Smooth muscle cell of the brain vasculature (primary cell): Measurements from ENCODE around the gene MRPL2.
A peak's percentile ranks its signal among the peaks of the same experiment; 100 is the strongest.
"Not testable (repeated sequence)": the region's sequence is repeated elsewhere in the genome, so short reads cannot be mapped to it uniquely, and the experiment has no call there.

Source experiments
- DNase-seq: peaks from one replicate; pipeline ENCODE4 v3.0.0-alpha.2; 2012; ENCODE audit warnings: low read depth, low spot score

Gene MRPL2

GRCh38 chr6:43053545-43054205 is 5.6 kb downstream of the MRPL2 start, which contains the start of gene CUL7:
TSS of gene CUL7 (minus strand) at chr6:43053851. CDS start at chr6:43052788, 1,063 bp downstream.
- DNase-seq, result peak; percentile 83

DNA sequence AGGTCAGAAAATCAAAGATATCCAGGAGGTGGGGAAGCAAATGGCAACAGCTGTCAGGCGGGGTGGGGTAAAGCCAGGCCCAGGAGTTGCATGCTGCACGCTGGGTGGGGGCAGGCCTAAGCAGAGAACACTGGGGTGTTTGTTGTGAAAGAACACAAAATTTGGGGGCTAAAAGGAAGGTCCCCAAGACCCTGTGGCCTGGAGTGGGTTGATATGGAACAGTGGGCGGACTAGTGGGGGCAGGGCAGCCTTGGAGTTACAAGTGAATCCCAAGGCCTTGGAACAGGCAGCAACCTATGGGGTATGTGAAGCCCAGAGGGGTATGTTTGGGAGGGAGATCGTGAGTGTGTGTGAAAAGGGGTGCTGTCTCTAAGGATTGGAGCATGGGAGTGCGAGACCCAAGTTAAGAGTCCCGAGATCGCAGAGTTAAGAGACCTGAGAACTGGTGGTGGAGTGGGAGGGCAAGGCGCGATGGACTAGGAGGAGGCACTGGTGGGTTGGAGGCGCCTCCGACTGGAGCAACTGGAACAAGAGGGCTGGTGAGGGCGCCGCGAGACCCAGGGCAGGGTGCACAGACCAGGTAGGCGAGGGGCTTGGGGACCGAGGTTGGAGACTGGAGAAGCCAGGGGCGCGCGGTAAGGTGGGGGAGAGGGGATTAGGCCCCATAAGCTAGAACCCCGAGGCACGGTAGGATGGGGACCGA is 6.2 kb downstream of the MRPL2 start:
- no peak for DNase-seq

GRCh38 chr6:43052225-43052841 is 6.9 kb downstream of the MRPL2 start:
- DNase-seq, result no peak

DNA sequence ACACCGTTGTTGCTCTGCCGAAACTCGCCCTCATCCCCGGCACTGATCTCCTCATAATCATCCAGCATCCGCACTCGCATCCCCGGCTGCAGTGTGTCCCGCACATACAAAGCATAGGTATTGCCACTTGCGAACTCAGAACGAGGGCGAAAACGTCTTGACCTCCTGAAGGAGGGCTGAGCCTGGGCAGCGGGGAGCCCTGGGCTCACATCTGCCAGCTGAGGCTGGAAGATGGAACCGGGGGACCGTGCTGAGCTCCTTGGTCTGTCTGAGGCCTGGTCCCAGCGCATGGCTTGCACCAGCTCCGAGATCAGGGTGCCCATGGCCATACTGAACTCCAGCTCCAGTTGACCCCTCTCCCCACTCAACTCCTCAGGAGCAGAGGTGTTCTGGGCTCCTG is 8.3 kb downstream of the MRPL2 start:
- no peak for DNase-seq

DNA sequence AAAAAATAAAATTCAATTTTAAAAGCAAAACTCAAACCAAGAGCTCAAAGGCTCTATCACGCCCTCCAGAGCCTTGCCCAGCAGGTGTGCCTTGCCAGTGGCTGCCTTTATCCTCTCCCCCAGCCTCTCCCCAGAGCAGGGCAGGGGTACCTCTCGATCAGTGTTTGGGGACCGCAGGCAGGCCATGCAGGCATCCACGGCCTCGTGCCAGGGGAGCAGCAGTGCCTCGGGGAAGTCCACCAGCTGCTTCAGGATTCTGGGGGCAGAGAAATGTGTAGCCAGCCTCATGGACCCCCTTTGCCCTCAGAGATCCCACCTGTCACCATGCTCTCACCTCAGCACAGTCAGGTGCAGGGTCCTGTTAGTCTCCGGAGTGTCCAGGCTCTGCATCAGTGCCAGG is 11.2 kb downstream of the MRPL2 start:
- no peak for DNase-seq

GRCh38 chr6:43045371-43045930 is 13.8 kb downstream of the MRPL2 start:
- no peak for DNase-seq

DNA sequence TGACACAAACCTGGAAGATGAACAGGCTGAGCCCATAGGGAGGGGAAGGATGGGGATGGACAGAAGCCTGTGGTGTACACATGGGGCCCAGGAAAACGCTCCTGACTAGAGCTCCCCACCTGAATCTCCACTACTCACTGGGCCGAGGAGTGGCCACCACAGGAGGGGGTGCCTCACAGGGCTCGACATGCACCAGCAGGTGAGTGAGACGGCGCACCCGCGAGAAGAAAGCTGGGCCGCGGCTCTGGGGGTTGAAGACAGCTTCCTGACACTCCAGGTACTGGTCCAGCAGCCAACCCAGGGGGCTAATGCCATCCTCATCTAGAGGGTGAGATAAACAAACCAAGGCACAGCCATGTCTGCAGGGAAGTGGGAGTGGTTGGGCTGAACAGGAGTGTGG is 15.9 kb downstream of the MRPL2 start:
- no peak for DNase-seq

GRCh38 chr6:43041475-43041874 is 17.8 kb downstream of the MRPL2 start:
- not testable (repeated sequence) for DNase-seq

- DNase-seq, result no peak
Observed at GRCh38 chr6:43040542-43041257, 18.5 kb downstream of the MRPL2 start.

- DNase-seq, result no peak
Observed at GRCh38 chr6:43038727-43039126, 20.5 kb downstream of the MRPL2 start.

- DNase-seq, result no peak
Observed at GRCh38 chr6:43037706-43038105, 21.5 kb downstream of the MRPL2 start.

- no peak for DNase-seq
Observed at GRCh38 chr6:43037197-43037596, 22.0 kb downstream of the MRPL2 start.

GRCh38 chr6:43036712-43037111 is 22.5 kb downstream of the MRPL2 start:
- DNase-seq, result no peak

- DNase-seq, result no peak
Observed at GRCh38 chr6:43035495-43036194, 23.6 kb downstream of the MRPL2 start.

- no peak for DNase-seq
Observed at GRCh38 chr6:43034190-43034525, 25.1 kb downstream of the MRPL2 start.

DNA sequence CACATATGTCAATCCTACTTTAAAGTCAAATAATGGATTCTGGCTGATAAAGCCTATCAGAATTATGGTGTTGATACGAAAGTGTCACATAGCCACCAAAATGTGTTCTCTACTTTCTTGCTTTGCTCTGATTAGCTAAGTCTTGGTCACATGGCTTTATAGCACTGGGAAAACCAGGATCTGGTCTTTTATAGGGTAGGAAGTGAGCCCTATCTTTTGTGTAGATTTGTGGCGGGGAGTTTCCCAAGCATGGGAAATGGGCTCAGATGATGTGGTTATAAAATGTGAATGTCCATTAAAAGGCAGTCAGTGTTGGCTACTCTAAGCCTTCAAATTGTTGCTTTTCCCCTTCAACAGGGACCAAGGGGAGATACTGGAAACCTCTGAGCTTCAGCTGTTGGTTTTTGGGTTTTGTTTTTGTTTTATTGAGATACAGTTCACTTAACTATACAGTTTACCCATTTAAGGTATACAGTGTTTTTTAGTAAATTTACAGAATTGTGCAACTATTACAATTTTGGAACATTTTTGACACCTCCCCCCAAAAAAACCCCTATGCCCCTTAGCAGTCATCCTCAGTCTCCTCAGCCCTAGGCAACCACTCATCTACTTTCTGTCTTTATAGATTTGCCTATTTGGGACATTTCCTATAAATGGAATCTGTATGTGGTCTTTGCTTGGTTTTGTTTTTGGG is 25.6 kb downstream of the MRPL2 start:
- DNase-seq, result no peak

- DNase-seq, result no peak
Observed at GRCh38 chr6:43032326-43032725, 26.9 kb downstream of the MRPL2 start.

GRCh38 chr6:43029120-43029519 is 30.1 kb downstream of the MRPL2 start:
- no peak for DNase-seq

DNA sequence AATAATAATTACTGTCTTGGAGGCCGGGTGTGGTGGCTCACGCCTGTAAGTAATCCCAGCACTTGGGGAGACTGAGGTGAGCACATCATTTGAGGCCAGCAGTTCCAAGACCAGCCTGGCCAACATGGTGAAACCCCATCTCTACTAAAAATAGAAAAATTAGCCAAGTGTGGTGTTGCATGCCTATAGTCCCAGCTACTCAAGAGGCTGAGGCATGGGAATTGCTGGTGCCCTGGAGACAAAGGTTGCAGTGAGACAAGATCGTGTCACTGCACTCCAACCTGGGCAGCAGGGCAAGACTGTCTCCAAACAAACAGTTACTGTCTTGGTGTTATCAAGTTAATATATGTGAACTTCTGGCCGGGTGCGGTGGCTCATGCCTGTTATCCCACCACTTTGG is 32.9 kb downstream of the MRPL2 start:
- no peak for DNase-seq

- no peak for DNase-seq
Observed at GRCh38 chr6:43024436-43024835, 34.8 kb downstream of the MRPL2 start.
